A549 (cell line): ENCODE results near the gene SHC3. TPM values are rescaled to one million over a fixed set of nuclear protein-coding genes. Genes with fewer than 3 reads are reported as not detected.

Experiments used
- ATAC-seq, 2 experiments: fragments of 200-7000 bp in 1 of 2; fragments of >200 bp in 1 of 2; cut with Nextera tagmentation in 1 of 2; cut with Tn5 transposase in 1 of 2; 3 replicates each; pipeline versions ENCODE4 v1.8.0 to v1.9.1; 2018 to 2020; ENCODE audit warnings: mild to moderate bottlenecking in 1 of 2, moderate library complexity in 1 of 2
- CTCF ChIA-PET: fragments of 300-600 bp; sonication (Branson Sonifier 250); formaldehyde crosslinking; extraction: SDS; loops from one replicate; lab custom pipeline; 2021; ENCODE audit warnings: antibody characterized with exemption, inconsistent platforms; lab: Yijun Ruan, JAX
- POLR2A ChIA-PET: fragments of 350-600 bp; formaldehyde crosslinking; extraction: SDS; loops from one replicate; lab custom pipeline; 2021; ENCODE audit warnings: antibody characterized with exemption, inconsistent platforms; lab: Yijun Ruan, JAX
- DNase-seq, 2 experiments: peaks; one replicate each; pipeline versions ENCODE4 v3.0.0 to v3.0.0-alpha.2; 2011 to 2016; ENCODE audit warnings: low read depth in 1 of 2, low spot score in 1 of 2
- FAIRE-seq: peaks from 2 replicates; lab custom pipeline; 2011; peaks lifted over from hg19 to GRCh38; lab: Jason Lieb, UNC
- H3K27ac ChIP-seq, 2 experiments: fragments of >200 bp; sonication (Bioruptor Twin); formaldehyde crosslinking; 3 replicates each; pipeline ENCODE4 v1.5.1; 2016 to 2017
- H3K4me1 ChIP-seq: fragments of >200 bp; sonication (Bioruptor Twin); formaldehyde crosslinking; 3 replicates; pipeline ENCODE4 v1.6.1; 2016
- H3K4me2 ChIP-seq: fragments of >200 bp; sonication (Bioruptor Twin); formaldehyde crosslinking; 3 replicates; pipeline ENCODE4 v1.6.1; 2016
- H3K4me3 ChIP-seq: fragments of >200 bp; sonication (Bioruptor Twin); formaldehyde crosslinking; 3 replicates; pipeline ENCODE4 v1.5.1; 2016
- H3K9me3 ChIP-seq: fragments of >200 bp; sonication (Bioruptor Twin); formaldehyde crosslinking; 3 replicates; pipeline ENCODE4 v1.6.1; 2016
- CBX8 ChIP-seq: fragments of 200-600 bp; sonication (generic); IDR thresholded peaks from 2 replicates; pipeline ENCODE4 v1.6.1; 2016
- CEBPB ChIP-seq, 2 experiments: fragments of >200 bp in 1 of 2; sonication (Bioruptor Twin) in 1 of 2; formaldehyde crosslinking in 1 of 2; IDR thresholded peaks; 2 replicates each; pipeline ENCODE4 v1.6.1; 2012 to 2016
- CHD4 ChIP-seq: fragments of 200-600 bp; sonication (generic); IDR thresholded peaks from 2 replicates; pipeline ENCODE4 v1.6.1; 2016; ENCODE audit warnings: antibody characterized with exemption, mild to moderate bottlenecking, borderline replicate concordance
- EHF ChIP-seq: fragments of 250-450 bp; sonication (Bioruptor Pico); IDR thresholded peaks from 2 replicates; pipeline ENCODE4 v1.5.0; 2020; ENCODE audit warnings: mild to moderate bottlenecking
- ESRRA ChIP-seq: fragments of 150-350 bp; IDR thresholded peaks from 2 replicates; pipeline ENCODE4 v1.6.1; 2014; ENCODE audit warnings: mild to moderate bottlenecking, low read length, borderline replicate concordance
- FOSB ChIP-seq: fragments of 250-450 bp; sonication (Bioruptor Pico); IDR thresholded peaks from 2 replicates; pipeline ENCODE4 v1.5.0; 2020; ENCODE audit warnings: mild to moderate bottlenecking, moderate library complexity
- FOSL2 ChIP-seq, 2 experiments: fragments of 450-650 bp in 1 of 2; fragments of >200 bp in 1 of 2; sonication (Bioruptor Twin) in 1 of 2; formaldehyde crosslinking; IDR thresholded peaks; 2 replicates each; pipeline versions ENCODE4 v1.5.0 to v1.6.1; 2016 to 2020; ENCODE audit warnings: mild to moderate bottlenecking in 1 of 2, moderate library complexity in 1 of 2
- FOXS1 ChIP-seq: fragments of 250-450 bp; sonication (Bioruptor Pico); IDR thresholded peaks from 2 replicates; pipeline ENCODE4 v1.5.0; 2020; ENCODE audit warnings: mild to moderate bottlenecking, moderate library complexity
- GATA3 ChIP-seq: IDR thresholded peaks from 2 replicates; pipeline ENCODE4 v1.6.1; 2012; ENCODE audit warnings: borderline replicate concordance
- HOXB5 ChIP-seq: fragments of 250-450 bp; sonication (Bioruptor Pico); IDR thresholded peaks from 2 replicates; pipeline ENCODE4 v1.5.0; 2020; ENCODE audit warnings: mild to moderate bottlenecking, moderate library complexity
- JUN ChIP-seq, 2 experiments: fragments of >200 bp; sonication (Bioruptor Twin); formaldehyde crosslinking; IDR thresholded peaks; 2 replicates in 1 of 2; 3 replicates in 1 of 2; pipeline ENCODE4 v1.6.1; 2016 to 2017
- MAFK ChIP-seq: fragments of 450-650 bp; IDR thresholded peaks from 2 replicates; pipeline ENCODE4 v1.6.1; 2014; ENCODE audit not compliant: partially characterized antibody
- MYC ChIP-seq: IDR thresholded peaks from 2 replicates; pipeline ENCODE4 v1.6.1; 2012; ENCODE audit warnings: mild to moderate bottlenecking, inconsistent platforms, low read length, improper control_type of control experiment, borderline replicate concordance
- POLR2AphosphoS2 ChIP-seq: conservative IDR thresholded peaks from 2 replicates; pipeline ENCODE4 v1.6.1; 2012; ENCODE audit warnings: low read length, improper control_type of control experiment, inconsistent platforms
- RAD21 ChIP-seq, 2 experiments: fragments of >200 bp in 1 of 2; sonication (Bioruptor Twin) in 1 of 2; formaldehyde crosslinking in 1 of 2; IDR thresholded peaks in 1 of 2; conservative IDR thresholded peaks in 1 of 2; 2 replicates in 1 of 2; 3 replicates in 1 of 2; pipeline ENCODE4 v1.6.1; 2012 to 2018; ENCODE audit warnings: inconsistent platforms in 1 of 2
- RARB ChIP-seq: fragments of 250-450 bp; sonication (Bioruptor Pico); IDR thresholded peaks from 2 replicates; pipeline ENCODE4 v1.8.0; 2021; ENCODE audit warnings: mild to moderate bottlenecking, moderate library complexity
- RCOR1 ChIP-seq: fragments of 150-350 bp; IDR thresholded peaks from 2 replicates; pipeline ENCODE4 v1.6.1; 2014; ENCODE audit warnings: antibody characterized with exemption, low read length, low read depth
- SMC3 ChIP-seq: fragments of >200 bp; sonication (Bioruptor Twin); formaldehyde crosslinking; IDR thresholded peaks from 3 replicates; pipeline ENCODE4 v1.6.1; 2018; ENCODE audit warnings: inconsistent platforms
- TP53 ChIP-seq: fragments of 250-450 bp; sonication (Bioruptor Pico); IDR thresholded peaks from 2 replicates; pipeline ENCODE4 v1.5.0; 2021; ENCODE audit warnings: mild to moderate bottlenecking, moderate library complexity
- ZC3H11A ChIP-seq: fragments of 450-650 bp; IDR thresholded peaks from 2 replicates; pipeline ENCODE4 v1.6.1; 2014; ENCODE audit warnings: antibody characterized with exemption, mild to moderate bottlenecking
- ZFP36 ChIP-seq: fragments of 450-650 bp; IDR thresholded peaks from 2 replicates; pipeline ENCODE4 v1.6.1; 2014; ENCODE audit warnings: borderline replicate concordance; ENCODE audit not compliant: partially characterized antibody
- ZSCAN20 ChIP-seq: fragments of 250-450 bp; sonication (Bioruptor Pico); IDR thresholded peaks from 2 replicates; pipeline ENCODE4 v1.8.0; 2022; ENCODE audit warnings: mild to moderate bottlenecking, moderate library complexity
- WGBS: methylation state at CpG from one replicate; pipeline ENCODE4 v1.1.6; 2017; ENCODE audit errors: missing lambda C conversion rate; 5-methylcytosine and 5-hydroxymethylcytosine counted together
- polyA plus RNA-seq, 4 experiments: library from polyadenylated mRNA; depleted of rRNA in 3 of 4; stranded (reverse); fragments of >200 nt; fragmentation: RNase III in 1 of 4; extraction: RNeasy Plus Mini Kit Qiagen cat#74134 plus additional on column Dnase treatment in 1 of 4; gene quantifications; 2 replicates in 3 of 4; 3 replicates in 1 of 4; pipeline ENCODE4 v1.2.3, GENCODE V29; 2011 to 2017
- TF ChIP-seq, protein P1 (sequence below): IDR thresholded peaks from 2 replicates; pipeline ENCODE4 v1.6.1; 2012
- TF ChIP-seq, protein P2 (sequence below): fragments of 450-650 bp; IDR thresholded peaks from 2 replicates; pipeline ENCODE4 v1.6.1; 2014; ENCODE audit warnings: antibody characterized with exemption
- TF ChIP-seq, protein P3 (sequence below): fragments of >200 bp; sonication (Bioruptor Twin); formaldehyde crosslinking; IDR thresholded peaks from 2 replicates; pipeline ENCODE4 v1.6.1; 2016
- TF ChIP-seq, protein P4 (sequence below): IDR thresholded peaks from 2 replicates; pipeline ENCODE4 v1.6.1; 2012
- TF ChIP-seq, protein P5 (sequence below): IDR thresholded peaks from 2 replicates; pipeline ENCODE4 v1.6.1; 2012; ENCODE audit warnings: low read depth, borderline replicate concordance
- TF ChIP-seq, protein P6 (sequence below): fragments of 250-450 bp; sonication (Bioruptor Pico); IDR thresholded peaks from 2 replicates; pipeline ENCODE4 v1.5.0; 2021; ENCODE audit warnings: mild to moderate bottlenecking, moderate library complexity, borderline replicate concordance
- TF ChIP-seq, protein P7 (sequence below): fragments of 250-450 bp; sonication (Bioruptor Pico); IDR thresholded peaks from 2 replicates; pipeline ENCODE4 v1.5.0; 2020; ENCODE audit warnings: low read depth, mild to moderate bottlenecking, moderate library complexity

The SHC3 gene
- polyA plus RNA-seq, 2 of the 4 experiments (the other 2 are of a cell fraction): 0.09 to 0.88 TPM

DNA sequence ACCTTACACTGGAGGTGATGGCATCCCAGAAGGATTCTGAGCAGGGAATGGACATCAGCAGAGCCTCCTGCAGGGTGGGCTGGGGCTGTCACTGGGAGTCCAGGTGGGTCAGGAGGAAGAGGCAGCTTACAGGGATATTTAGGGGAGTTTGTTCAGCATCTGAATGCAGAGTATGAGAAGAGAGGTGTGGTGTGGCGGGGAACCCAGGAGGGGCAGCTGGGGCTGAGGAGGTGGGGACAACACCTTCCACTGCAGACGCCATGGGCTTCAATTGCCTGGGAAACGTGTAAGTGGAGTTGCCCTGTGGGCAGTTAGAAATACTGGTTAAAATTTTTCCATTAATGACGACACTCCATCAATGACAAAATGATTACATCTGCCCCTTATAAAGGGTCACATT, 153.9 kb downstream of the SHC3 start:
- 77% methylated on average over 4 of the region's 4 CpGs for WGBS
- FAIRE-seq: no peak

DNA sequence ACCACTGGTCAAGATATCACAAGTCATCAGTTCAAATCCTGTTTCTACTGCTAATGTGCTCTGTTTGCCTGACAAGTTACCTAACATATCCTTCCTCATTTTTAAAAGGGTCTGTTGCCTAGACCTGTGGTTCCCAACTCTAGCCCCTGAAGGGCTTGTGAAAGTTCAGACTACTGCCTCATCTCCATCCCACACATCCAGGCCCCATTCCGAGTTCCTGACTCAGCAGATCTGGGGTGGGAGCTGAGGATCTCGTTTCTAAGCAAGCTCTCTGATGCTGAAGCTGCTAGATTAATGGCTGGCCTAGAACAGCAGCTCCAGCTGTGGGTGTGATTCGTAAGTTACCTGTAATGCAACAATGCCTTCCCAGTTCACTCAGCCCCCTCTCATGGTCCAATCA, 154.9 kb downstream of the SHC3 start:
- 67% methylated on average over 3 of the region's 3 CpGs for WGBS
- ChIA-PET CTCF (no interaction called here), POLR2A (no interaction called here)
- TF ChIP-seq CHD4 (no peak), SMC3 (no peak), MAFK (peak; percentile 78)
- Histone ChIP-seq H3K9me3 (no peaks in the 10 kb centered on the region), H3K4me3 (no peak overlapping the region), H3K4me1 (peaks cover 18% of the 10 kb centered on the region), H3K27ac (no peak overlapping the region), H3K4me2 (no peak overlapping the region)
- DNase-seq (no peak), FAIRE-seq (no peak), ATAC-seq (no peak)

More for the DNA sequence above, 153.9 kb downstream of the SHC3 start:
- ATAC-seq (no peak), DNase-seq (no peak)
- Histone ChIP-seq H3K27ac (no peak overlapping the region), H3K9me3 (peaks cover 5% of the 10 kb centered on the region; the same call in 2 of the 3 replicates), H3K4me3 (no peak overlapping the region), H3K4me1 (peaks cover 18% of the 10 kb centered on the region), H3K4me2 (no peak overlapping the region)
- ChIA-PET POLR2A (no interaction called here), CTCF (interaction anchor here (0.6 to 1.2 kb wide), 2 partner anchors 24 to 74 kb away, joined by 3 read pairs; no protein-coding TSS in a partner anchor)
- TF ChIP-seq, protein P1, sequence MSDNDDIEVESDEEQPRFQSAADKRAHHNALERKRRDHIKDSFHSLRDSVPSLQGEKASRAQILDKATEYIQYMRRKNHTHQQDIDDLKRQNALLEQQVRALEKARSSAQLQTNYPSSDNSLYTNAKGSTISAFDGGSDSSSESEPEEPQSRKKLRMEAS: no peak
- TF ChIP-seq ZC3H11A: no peak
- TF ChIP-seq CEBPB (IDR thresholded peaks at IDR 0.05): no peak
- TF ChIP-seq JUN (IDR thresholded peaks at IDR 0.05): no peak
- no peak for TF ChIP-seq FOXS1
- no peak for TF ChIP-seq RCOR1
- no peak for TF ChIP-seq HOXB5 (CRISPR knock-in tag)
- TF ChIP-seq ZFP36: no peak
- TF ChIP-seq CBX8: no peak
- TF ChIP-seq POLR2AphosphoS2: no peak
- TF ChIP-seq ESRRA: no peak

DNA sequence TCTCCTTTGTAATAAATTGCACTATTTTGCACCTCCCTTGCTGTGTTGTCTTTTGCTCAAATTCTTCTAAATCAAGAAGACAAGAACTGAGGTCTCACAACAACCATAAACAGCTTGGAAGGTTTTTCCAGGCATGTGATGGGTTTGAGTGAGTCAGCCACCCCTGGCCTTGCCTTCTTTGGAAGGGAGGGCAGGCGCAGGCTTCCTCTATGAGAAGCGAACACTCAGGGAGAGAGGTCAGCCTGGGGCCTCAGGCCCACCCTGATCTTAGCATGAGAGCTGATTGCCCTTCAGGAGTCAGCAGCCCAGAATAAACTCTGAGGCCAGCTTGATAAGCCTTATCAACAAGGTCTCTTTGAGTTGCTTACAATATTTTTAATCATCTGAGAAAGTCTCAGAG, 155.7 kb downstream of the SHC3 start:
- no peak overlapping the region for H3K4me2 ChIP-seq
- ATAC-seq (no peak; a peak in 1 of 6 replicates), FAIRE-seq (no peak), DNase-seq (no peak)
- peak overlapping the region in 1 of 2 experiments; percentile 50; a peak in 1 of 6 replicates for H3K27ac ChIP-seq
- no peak overlapping the region for H3K4me3 ChIP-seq
- no peaks in the 10 kb centered on the region for H3K9me3 ChIP-seq
- CTCF ChIA-PET: no interaction called here
- H3K4me1 ChIP-seq: peaks cover 18% of the 10 kb centered on the region
- WGBS: 88% methylated on average over 2 of the region's 2 CpGs
- POLR2A ChIA-PET: no interaction called here
- TF ChIP-seq, protein P2, sequence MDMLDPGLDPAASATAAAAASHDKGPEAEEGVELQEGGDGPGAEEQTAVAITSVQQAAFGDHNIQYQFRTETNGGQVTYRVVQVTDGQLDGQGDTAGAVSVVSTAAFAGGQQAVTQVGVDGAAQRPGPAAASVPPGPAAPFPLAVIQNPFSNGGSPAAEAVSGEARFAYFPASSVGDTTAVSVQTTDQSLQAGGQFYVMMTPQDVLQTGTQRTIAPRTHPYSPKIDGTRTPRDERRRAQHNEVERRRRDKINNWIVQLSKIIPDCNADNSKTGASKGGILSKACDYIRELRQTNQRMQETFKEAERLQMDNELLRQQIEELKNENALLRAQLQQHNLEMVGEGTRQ: no peak
- no peak for TF ChIP-seq MYC
- TF ChIP-seq TP53 (CRISPR knock-in tag): no peak
- no peak for TF ChIP-seq CBX8
- no peak for TF ChIP-seq RAD21 (conservative IDR thresholded peaks at IDR 0.05 in 1 of 2, IDR thresholded peaks at IDR 0.05 in 1 of 2)
- no peak for TF ChIP-seq ZSCAN20
- TF ChIP-seq, protein P3, sequence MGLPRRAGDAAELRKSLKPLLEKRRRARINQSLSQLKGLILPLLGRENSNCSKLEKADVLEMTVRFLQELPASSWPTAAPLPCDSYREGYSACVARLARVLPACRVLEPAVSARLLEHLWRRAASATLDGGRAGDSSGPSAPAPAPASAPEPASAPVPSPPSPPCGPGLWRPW: no peak
- no peak for TF ChIP-seq FOXS1
- TF ChIP-seq, protein P4, sequence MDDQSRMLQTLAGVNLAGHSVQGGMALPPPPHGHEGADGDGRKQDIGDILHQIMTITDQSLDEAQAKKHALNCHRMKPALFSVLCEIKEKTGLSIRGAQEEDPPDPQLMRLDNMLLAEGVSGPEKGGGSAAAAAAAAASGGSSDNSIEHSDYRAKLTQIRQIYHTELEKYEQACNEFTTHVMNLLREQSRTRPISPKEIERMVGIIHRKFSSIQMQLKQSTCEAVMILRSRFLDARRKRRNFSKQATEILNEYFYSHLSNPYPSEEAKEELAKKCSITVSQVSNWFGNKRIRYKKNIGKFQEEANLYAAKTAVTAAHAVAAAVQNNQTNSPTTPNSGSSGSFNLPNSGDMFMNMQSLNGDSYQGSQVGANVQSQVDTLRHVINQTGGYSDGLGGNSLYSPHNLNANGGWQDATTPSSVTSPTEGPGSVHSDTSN: no peak
- no peak for TF ChIP-seq HOXB5 (CRISPR knock-in tag)
- TF ChIP-seq FOSB (CRISPR knock-in tag): no peak
- TF ChIP-seq, protein P5, sequence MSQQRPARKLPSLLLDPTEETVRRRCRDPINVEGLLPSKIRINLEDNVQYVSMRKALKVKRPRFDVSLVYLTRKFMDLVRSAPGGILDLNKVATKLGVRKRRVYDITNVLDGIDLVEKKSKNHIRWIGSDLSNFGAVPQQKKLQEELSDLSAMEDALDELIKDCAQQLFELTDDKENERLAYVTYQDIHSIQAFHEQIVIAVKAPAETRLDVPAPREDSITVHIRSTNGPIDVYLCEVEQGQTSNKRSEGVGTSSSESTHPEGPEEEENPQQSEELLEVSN: no peak
- no peak for TF ChIP-seq FOSL2 (IDR thresholded peaks at IDR 0.05)
- TF ChIP-seq FOSL2 (CRISPR knock-in tag; IDR thresholded peaks at IDR 0.05): no peak
- no peak for TF ChIP-seq EHF (CRISPR knock-in tag)
- TF ChIP-seq, protein P6, sequence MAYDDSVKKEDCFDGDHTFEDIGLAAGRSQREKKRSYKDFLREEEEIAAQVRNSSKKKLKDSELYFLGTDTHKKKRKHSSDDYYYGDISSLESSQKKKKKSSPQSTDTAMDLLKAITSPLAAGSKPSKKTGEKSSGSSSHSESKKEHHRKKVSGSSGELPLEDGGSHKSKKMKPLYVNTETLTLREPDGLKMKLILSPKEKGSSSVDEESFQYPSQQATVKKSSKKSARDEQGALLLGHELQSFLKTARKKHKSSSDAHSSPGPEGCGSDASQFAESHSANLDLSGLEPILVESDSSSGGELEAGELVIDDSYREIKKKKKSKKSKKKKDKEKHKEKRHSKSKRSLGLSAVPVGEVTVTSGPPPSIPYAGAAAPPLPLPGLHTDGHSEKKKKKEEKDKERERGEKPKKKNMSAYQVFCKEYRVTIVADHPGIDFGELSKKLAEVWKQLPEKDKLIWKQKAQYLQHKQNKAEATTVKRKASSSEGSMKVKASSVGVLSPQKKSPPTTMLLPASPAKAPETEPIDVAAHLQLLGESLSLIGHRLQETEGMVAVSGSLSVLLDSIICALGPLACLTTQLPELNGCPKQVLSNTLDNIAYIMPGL (CRISPR knock-in tag): no peak
- no peak for TF ChIP-seq RARB (CRISPR knock-in tag)
- TF ChIP-seq, protein P7, sequence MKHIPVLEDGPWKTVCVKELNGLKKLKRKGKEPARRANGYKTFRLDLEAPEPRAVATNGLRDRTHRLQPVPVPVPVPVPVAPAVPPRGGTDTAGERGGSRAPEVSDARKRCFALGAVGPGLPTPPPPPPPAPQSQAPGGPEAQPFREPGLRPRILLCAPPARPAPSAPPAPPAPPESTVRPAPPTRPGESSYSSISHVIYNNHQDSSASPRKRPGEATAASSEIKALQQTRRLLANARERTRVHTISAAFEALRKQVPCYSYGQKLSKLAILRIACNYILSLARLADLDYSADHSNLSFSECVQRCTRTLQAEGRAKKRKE: no peak
- TF ChIP-seq GATA3: no peak
